Upper lobe of left lung (tissue), 4 donors: Measurements from ENCODE around the gene PCDHGA3.

ENCODE experiments used
- CTCF ChIP-seq, 6 experiments: fragments of 450-650 bp in 4 of 6; fragments of 200-600 bp in 2 of 6; sonication (generic) in 2 of 6; IDR thresholded peaks; one replicate each; pipeline ENCODE4 v1.5.1; 2016 to 2019; ENCODE audit warnings: antibody characterized with exemption in 6 of 6
- EP300 ChIP-seq, 4 donors: sonication (generic); formaldehyde crosslinking; IDR thresholded peaks; one replicate each; pipeline ENCODE4 v1.5.1; 2017; ENCODE audit warnings: antibody characterized with exemption in 4 of 4, control low read depth in 2 of 4
- POLR2A ChIP-seq, 4 donors: fragments of 450-650 bp; IDR thresholded peaks; one replicate each; pipeline ENCODE4 v1.5.1; 2016 to 2017; ENCODE audit warnings: antibody characterized with exemption in 4 of 4, mild to moderate bottlenecking in 2 of 4

DNA sequence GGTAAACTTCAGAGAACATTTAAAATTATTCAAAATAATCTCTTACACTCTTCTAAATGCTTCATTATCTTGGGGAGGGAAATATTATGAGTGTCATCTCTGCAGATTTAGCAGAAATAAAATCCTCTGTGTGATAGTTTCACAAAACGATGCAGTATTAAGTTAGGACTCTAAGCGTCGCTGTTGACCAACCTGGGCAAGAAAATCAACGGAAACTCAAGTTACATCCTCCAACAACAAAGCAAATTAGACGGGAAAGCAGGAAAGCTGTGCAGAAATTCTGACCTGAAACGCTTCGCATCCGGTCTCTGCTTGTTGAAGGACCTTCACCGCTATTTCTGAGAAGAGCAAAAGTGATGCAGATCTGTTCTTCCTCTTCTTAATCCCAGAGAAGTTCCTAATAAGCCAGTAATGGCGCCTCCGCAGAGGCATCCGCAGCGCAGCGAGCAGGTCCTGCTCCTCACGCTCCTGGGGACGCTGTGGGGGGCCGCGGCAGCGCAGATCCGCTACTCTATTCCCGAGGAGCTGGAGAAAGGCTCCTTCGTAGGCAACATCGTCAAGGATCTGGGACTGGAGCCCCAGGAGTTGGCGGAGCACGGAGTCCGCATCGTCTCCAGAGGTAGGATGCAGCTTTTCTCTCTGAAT is 30.2 kb downstream of the PCDHGA3 start, which contains the start of gene PCDHGA6:
- TF ChIP-seq CTCF (IDR thresholded peaks at IDR 0.05): peak in 2 of 6 experiments; percentile 10 to 25
- no peak for TF ChIP-seq EP300 (IDR thresholded peaks at IDR 0.05)
- no peak for TF ChIP-seq POLR2A (IDR thresholded peaks at IDR 0.05)
